ENCODE data around the gene PLXND1. TPM values are rescaled to one million over a fixed set of nuclear protein-coding genes. Genes with fewer than 3 reads are reported as not detected.

PLXND1 gene
- total RNA-seq, 1 experiment from 2014 or later: 22.0 TPM

DNA sequence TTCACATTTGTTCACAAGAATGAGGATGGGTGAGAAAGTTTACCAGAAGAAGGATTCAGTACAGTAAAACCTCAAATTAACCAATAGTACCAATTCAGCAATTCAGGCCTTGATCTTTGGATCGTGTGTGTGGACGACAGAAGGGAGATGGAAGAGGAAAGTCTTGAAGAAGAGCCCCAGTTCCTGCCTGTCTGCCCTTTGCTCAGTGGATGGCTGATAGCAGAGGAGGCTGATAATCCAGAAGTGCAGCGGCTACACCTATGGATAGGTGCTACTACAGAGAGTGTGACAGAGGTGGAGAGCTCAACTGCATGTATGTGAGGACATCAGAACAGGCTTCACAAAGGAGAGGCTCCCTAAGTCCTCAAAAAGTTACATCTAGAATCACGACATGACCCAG lies 29.2 kb upstream of the PLXND1 start:
- H3K9me3 Mint-ChIP-seq (ENCODE audit: low read depth, unreplicated experiment): peaks cover 12% of the 10 kb centered on the region
- intact Hi-C loops (cut with micrococcal nuclease; ENCODE audit: unreplicated experiment): no loop called here
- no peaks in the 10 kb centered on the region for H3K27me3 Mint-ChIP-seq (ENCODE audit: unreplicated experiment)
- H3K4me1 Mint-ChIP-seq (ENCODE audit: low read depth, unreplicated experiment): peaks cover 12% of the 10 kb centered on the region
- DNase-seq: no peak
- CTCF ChIA-PET: no interaction called here
- peaks cover 4% of the 10 kb centered on the region for H3K36me3 Mint-ChIP-seq (ENCODE audit: insufficient read depth, unreplicated experiment)
- no peak overlapping the region for H3K4me3 Mint-ChIP-seq (ENCODE audit: low read depth, unreplicated experiment)
- TF ChIP-seq, protein P1, sequence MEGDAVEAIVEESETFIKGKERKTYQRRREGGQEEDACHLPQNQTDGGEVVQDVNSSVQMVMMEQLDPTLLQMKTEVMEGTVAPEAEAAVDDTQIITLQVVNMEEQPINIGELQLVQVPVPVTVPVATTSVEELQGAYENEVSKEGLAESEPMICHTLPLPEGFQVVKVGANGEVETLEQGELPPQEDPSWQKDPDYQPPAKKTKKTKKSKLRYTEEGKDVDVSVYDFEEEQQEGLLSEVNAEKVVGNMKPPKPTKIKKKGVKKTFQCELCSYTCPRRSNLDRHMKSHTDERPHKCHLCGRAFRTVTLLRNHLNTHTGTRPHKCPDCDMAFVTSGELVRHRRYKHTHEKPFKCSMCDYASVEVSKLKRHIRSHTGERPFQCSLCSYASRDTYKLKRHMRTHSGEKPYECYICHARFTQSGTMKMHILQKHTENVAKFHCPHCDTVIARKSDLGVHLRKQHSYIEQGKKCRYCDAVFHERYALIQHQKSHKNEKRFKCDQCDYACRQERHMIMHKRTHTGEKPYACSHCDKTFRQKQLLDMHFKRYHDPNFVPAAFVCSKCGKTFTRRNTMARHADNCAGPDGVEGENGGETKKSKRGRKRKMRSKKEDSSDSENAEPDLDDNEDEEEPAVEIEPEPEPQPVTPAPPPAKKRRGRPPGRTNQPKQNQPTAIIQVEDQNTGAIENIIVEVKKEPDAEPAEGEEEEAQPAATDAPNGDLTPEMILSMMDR (IDR thresholded peaks at IDR 0.05; ENCODE audit: unreplicated experiment): no peak
- BruUV-seq (replicated peaks): no TSS peak
- no peak overlapping the region for H3K27ac Mint-ChIP-seq (ENCODE audit: unreplicated experiment)

DNA sequence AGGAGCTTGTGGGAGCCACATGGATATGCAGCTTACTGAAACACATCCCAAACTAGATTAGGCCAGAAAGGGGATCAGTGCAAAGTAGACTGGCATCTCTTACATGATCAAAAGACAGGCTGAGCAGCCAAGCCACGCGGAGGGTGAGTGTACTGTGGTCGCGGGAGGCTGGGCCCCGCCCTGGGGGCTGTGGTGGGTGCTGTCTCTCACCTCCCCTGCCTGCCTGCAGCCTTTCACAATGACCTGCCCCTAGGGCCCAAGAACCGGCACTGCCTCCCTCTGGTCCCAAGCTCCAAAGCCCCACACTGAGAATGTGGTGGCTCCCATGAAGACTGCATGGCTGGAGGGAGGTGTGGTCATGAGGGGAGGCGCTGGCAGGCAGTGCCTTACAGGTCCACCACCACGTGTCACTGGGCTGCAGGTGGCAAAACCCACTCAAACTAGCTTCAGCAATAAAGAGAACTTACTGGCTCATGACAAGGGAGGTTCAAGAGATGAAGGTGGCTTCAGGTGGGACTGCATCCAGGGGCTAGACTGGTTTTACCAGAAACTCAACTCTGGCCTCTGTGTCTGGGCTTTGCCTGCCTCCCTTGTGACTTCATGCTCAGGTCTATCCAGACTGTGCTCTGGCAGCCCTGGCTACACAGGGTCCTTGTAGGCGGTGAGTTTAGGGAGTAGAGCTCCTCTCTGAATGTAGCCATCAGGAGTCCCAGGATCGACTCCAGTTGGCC lies 27.4 kb upstream of the PLXND1 start:
- no peak for DNase-seq
- H3K27ac Mint-ChIP-seq (ENCODE audit: unreplicated experiment): no peak overlapping the region
- peaks cover 12% of the 10 kb centered on the region for H3K9me3 Mint-ChIP-seq (ENCODE audit: low read depth, unreplicated experiment)
- no peak overlapping the region for H3K4me3 Mint-ChIP-seq (ENCODE audit: low read depth, unreplicated experiment)
- H3K36me3 Mint-ChIP-seq (ENCODE audit: insufficient read depth, unreplicated experiment): peaks cover 4% of the 10 kb centered on the region
- CTCF ChIA-PET: interaction anchor here (1.7 kb wide), 1 partner anchor 13 kb away, joined by 3 read pairs; no protein-coding TSS in a partner anchor
- intact Hi-C loops (cut with micrococcal nuclease; ENCODE audit: unreplicated experiment): no loop called here
- TF ChIP-seq, protein P1 (IDR thresholded peaks at IDR 0.05; ENCODE audit: unreplicated experiment): no peak
- no TSS peak for BruUV-seq (replicated peaks)
- no peaks in the 10 kb centered on the region for H3K27me3 Mint-ChIP-seq (ENCODE audit: unreplicated experiment)
- H3K4me1 Mint-ChIP-seq (ENCODE audit: low read depth, unreplicated experiment): peaks cover 12% of the 10 kb centered on the region

DNA sequence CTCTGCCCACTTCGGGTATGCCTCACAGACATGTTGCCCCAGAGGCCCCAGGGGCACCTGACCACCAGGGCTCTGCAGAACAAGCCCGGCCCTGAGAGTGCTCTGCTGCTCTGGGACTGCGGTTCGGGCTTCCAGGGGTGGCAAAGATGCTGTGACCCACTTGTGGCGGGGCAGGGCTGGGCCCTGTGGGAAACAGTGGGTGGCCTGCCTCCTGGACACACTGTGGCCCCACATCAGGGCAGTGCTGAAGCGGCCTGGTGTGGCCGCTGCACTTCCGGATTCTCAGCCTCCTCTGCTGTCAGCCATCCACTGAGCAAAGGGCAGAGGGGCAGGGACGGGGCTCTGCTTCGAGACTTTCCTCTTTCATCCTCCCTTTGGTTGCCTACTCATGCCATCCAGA lies 26.5 kb upstream of the PLXND1 start:
- no TSS peak for BruUV-seq (replicated peaks)
- H3K4me3 Mint-ChIP-seq (ENCODE audit: low read depth, unreplicated experiment): no peak overlapping the region
- intact Hi-C loops (cut with micrococcal nuclease; ENCODE audit: unreplicated experiment): no loop called here
- no peak overlapping the region for H3K27ac Mint-ChIP-seq (ENCODE audit: unreplicated experiment)
- H3K9me3 Mint-ChIP-seq (ENCODE audit: low read depth, unreplicated experiment): peaks cover 12% of the 10 kb centered on the region
- CTCF ChIA-PET: interaction anchor here (0.6 kb wide), 1 partner anchor 16 kb away, joined by 3 read pairs; no protein-coding TSS in a partner anchor
- peaks cover 11% of the 10 kb centered on the region for H3K36me3 Mint-ChIP-seq (ENCODE audit: insufficient read depth, unreplicated experiment)
- no peak for DNase-seq
- no peaks in the 10 kb centered on the region for H3K27me3 Mint-ChIP-seq (ENCODE audit: unreplicated experiment)
- peaks cover 12% of the 10 kb centered on the region for H3K4me1 Mint-ChIP-seq (ENCODE audit: low read depth, unreplicated experiment)
- TF ChIP-seq, protein P1 (IDR thresholded peaks at IDR 0.05; ENCODE audit: unreplicated experiment): no peak

DNA sequence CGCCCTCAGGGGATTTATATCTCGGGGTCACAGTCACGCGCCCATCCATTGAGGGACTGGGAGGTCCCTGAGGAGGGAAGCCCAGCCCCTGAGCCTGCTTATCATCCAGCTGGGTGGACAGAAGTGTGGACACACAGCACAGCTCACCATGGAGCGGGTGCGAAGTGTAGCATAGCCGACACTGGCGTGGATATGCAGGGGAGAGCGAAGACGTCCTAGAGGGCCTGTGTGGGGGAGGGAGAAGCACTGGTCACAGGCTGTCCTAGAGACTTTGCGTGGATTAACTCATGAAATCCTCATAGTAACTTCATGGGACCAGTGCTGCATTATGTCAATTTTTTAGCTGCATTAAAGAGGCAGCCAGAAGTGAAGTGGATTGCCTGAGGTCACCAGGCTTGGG lies 26.1 kb upstream of the PLXND1 start:
- no peak for DNase-seq
- TF ChIP-seq, protein P1 (IDR thresholded peaks at IDR 0.05; ENCODE audit: unreplicated experiment): no peak
- peaks cover 12% of the 10 kb centered on the region for H3K9me3 Mint-ChIP-seq (ENCODE audit: low read depth, unreplicated experiment)
- H3K27me3 Mint-ChIP-seq (ENCODE audit: unreplicated experiment): no peaks in the 10 kb centered on the region
- intact Hi-C loops (cut with micrococcal nuclease; ENCODE audit: unreplicated experiment): no loop called here
- H3K4me1 Mint-ChIP-seq (ENCODE audit: low read depth, unreplicated experiment): peaks cover 12% of the 10 kb centered on the region
- no TSS peak for BruUV-seq (replicated peaks)
- no peak overlapping the region for H3K27ac Mint-ChIP-seq (ENCODE audit: unreplicated experiment)
- H3K36me3 Mint-ChIP-seq (ENCODE audit: insufficient read depth, unreplicated experiment): peaks cover 15% of the 10 kb centered on the region
- CTCF ChIA-PET: interaction anchor here (0.6 kb wide), 1 partner anchor 17 kb away, joined by 3 read pairs; no protein-coding TSS in a partner anchor
- no peak overlapping the region for H3K4me3 Mint-ChIP-seq (ENCODE audit: low read depth, unreplicated experiment)

All from Calu3 (cell line).